Stimulated activated CD8-positive, alpha-beta memory T cell treated with anti-CD3 and anti-CD28 coated beads, Interleukin-7, amount 100 ng/mL, for 48 hours (primary cell): Measurements from ENCODE around the gene PRKG1.

Experiments
- DNase-seq, 2 donors: peaks; one replicate each; pipeline ENCODE4 v3.0.0-alpha.2; 2020; ENCODE audit warnings: low read depth in 1 of 2; ENCODE audit errors: extremely low read depth in 1 of 2

PRKG1 gene

GRCh38 chr10:51955696-51956095 is 881.4 kb downstream of the PRKG1 start:
- DNase-seq: no peak

GRCh38 chr10:51956822-51957221 is 882.5 kb downstream of the PRKG1 start:
- DNase-seq: no peak

- no peak for DNase-seq
Measured at GRCh38 chr10:51960494-51960895, 886.2 kb downstream of the PRKG1 start.

GRCh38 chr10:51961401-51961800 is 887.1 kb downstream of the PRKG1 start:
- DNase-seq: no peak

GRCh38 chr10:51964630-51965029 is 890.3 kb downstream of the PRKG1 start:
- no peak for DNase-seq

- DNase-seq: no peak
Measured at GRCh38 chr10:51965451-51965850, 891.2 kb downstream of the PRKG1 start.

GRCh38 chr10:51972733-51973346 is 898.6 kb downstream of the PRKG1 start:
- no peak for DNase-seq

GRCh38 chr10:51980752-51981151 is 906.5 kb downstream of the PRKG1 start:
- DNase-seq: no peak

GRCh38 chr10:51981731-51982130 is 907.4 kb downstream of the PRKG1 start:
- no peak for DNase-seq

GRCh38 chr10:51983481-51983880 is 909.2 kb downstream of the PRKG1 start:
- DNase-seq: no peak

- no peak for DNase-seq
Measured at GRCh38 chr10:51985336-51985735, 911.0 kb downstream of the PRKG1 start.

- DNase-seq: no peak
Measured at GRCh38 chr10:51986516-51986915, 912.2 kb downstream of the PRKG1 start.

- no peak for DNase-seq
Measured at GRCh38 chr10:51993475-51993874, 919.2 kb downstream of the PRKG1 start.

GRCh38 chr10:51999096-51999495 is 924.8 kb downstream of the PRKG1 start:
- DNase-seq: no peak

- DNase-seq: no peak
Measured at GRCh38 chr10:52004342-52004949, 930.2 kb downstream of the PRKG1 start.

GRCh38 chr10:52007091-52007490 is 932.8 kb downstream of the PRKG1 start:
- no peak for DNase-seq

GRCh38 chr10:52011118-52011517 is 936.8 kb downstream of the PRKG1 start:
- DNase-seq: no peak

GRCh38 chr10:52019077-52019555 is 944.8 kb downstream of the PRKG1 start:
- no peak for DNase-seq

GRCh38 chr10:52019656-52020055 is 945.4 kb downstream of the PRKG1 start:
- DNase-seq: no peak

GRCh38 chr10:52020173-52020572 is 945.9 kb downstream of the PRKG1 start:
- DNase-seq: no peak

- no peak for DNase-seq
Measured at GRCh38 chr10:52020702-52021101, 946.4 kb downstream of the PRKG1 start.

GRCh38 chr10:52027055-52027705 is 952.9 kb downstream of the PRKG1 start:
- DNase-seq: no peak
